ENCODE data around the gene FSTL5.

FSTL5 gene

GRCh38 chr4:161948026-161948770, 215.6 kb downstream of the FSTL5 start:
- TF ChIP-seq, protein P1, sequence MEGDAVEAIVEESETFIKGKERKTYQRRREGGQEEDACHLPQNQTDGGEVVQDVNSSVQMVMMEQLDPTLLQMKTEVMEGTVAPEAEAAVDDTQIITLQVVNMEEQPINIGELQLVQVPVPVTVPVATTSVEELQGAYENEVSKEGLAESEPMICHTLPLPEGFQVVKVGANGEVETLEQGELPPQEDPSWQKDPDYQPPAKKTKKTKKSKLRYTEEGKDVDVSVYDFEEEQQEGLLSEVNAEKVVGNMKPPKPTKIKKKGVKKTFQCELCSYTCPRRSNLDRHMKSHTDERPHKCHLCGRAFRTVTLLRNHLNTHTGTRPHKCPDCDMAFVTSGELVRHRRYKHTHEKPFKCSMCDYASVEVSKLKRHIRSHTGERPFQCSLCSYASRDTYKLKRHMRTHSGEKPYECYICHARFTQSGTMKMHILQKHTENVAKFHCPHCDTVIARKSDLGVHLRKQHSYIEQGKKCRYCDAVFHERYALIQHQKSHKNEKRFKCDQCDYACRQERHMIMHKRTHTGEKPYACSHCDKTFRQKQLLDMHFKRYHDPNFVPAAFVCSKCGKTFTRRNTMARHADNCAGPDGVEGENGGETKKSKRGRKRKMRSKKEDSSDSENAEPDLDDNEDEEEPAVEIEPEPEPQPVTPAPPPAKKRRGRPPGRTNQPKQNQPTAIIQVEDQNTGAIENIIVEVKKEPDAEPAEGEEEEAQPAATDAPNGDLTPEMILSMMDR (conservative IDR thresholded peaks at IDR 0.05; ENCODE audit: low read depth, low read length), result no peak
- H3K4me3 ChIP-seq (ENCODE audit: low read length), result no peak overlapping the region
- no peak for DNase-seq (ENCODE audit: low read depth)

GRCh38 chr4:161937596-161937995, 226.2 kb downstream of the FSTL5 start:
- TF ChIP-seq, protein P1 (conservative IDR thresholded peaks at IDR 0.05; ENCODE audit: low read depth, low read length), result no peak
- DNase-seq (ENCODE audit: low read depth), result no peak

DNA sequence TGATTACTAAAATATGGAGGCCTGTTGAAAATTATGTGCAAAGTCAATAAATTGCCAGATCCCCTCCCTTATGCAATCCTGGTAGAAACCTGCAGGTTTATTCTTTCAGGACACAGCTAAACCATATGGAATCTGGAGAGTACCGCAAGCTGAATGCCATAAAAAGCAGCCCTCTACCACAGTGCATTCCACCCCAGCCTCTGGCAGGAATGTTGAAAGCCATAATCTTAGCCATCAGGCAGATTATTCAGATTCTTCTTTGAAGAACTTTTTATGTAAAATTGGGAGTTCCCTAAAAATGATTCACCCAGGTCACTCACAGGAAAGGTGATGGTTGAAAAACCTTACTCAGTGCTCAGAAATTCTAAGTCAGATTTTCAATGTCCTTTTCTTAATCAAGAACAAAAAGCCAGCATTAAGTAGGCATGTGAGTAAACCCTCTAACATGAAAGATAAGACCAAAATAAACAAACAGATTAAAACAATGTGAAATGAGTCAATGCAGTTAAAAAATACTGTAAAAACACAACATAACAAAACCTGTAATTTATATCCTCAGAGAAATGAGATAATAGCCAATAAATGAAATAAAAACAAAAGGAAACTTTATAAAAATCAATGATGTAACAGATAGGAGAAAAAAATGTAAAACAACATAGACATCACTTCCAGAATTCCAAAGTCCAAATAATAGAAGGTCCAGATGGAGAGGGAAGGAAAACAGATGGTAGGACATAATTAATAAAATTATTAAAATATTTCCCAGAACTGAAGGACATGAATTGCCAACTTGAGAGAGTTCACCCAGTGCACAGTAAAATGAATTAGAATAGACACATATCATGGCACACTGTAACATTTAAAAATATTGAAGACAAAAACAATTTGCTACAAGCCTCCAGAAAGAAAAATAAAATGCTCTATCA, 226.9 kb downstream of the FSTL5 start:
- TF ChIP-seq, protein P1 (conservative IDR thresholded peaks at IDR 0.05; ENCODE audit: low read depth, low read length), result no peak
- H3K4me3 ChIP-seq (ENCODE audit: low read length), result no peak overlapping the region
- peak; percentile 75 for DNase-seq (ENCODE audit: low read depth)

More at GRCh38 chr4:161937596-161937995, 226.2 kb downstream of the FSTL5 start:
- no peak overlapping the region for H3K4me3 ChIP-seq (ENCODE audit: low read length)

- no peak overlapping the region for H3K4me3 ChIP-seq (ENCODE audit: low read length)
- TF ChIP-seq, protein P1 (conservative IDR thresholded peaks at IDR 0.05; ENCODE audit: low read depth, low read length), result no peak
- DNase-seq (ENCODE audit: low read depth), result no peak
Measured at GRCh38 chr4:161931089-161931488, 232.7 kb downstream of the FSTL5 start.

- TF ChIP-seq, protein P1 (conservative IDR thresholded peaks at IDR 0.05; ENCODE audit: low read depth, low read length), result no peak
- H3K4me3 ChIP-seq (ENCODE audit: low read length), result no peak overlapping the region
- DNase-seq (ENCODE audit: low read depth), result peak; percentile 82
Measured at GRCh38 chr4:161929956-161930355, 233.8 kb downstream of the FSTL5 start.

- TF ChIP-seq, protein P1 (conservative IDR thresholded peaks at IDR 0.05; ENCODE audit: low read depth, low read length), result no peak
- DNase-seq (ENCODE audit: low read depth), result no peak
- no peak overlapping the region for H3K4me3 ChIP-seq (ENCODE audit: low read length)
Measured at GRCh38 chr4:161926033-161926828, 237.6 kb downstream of the FSTL5 start.

Data from retinal pigment epithelial cell (primary cell).